GM19099 (cell line): ENCODE measurements around the gene CACNA2D3.

Experiments used
- POLR2A ChIP-seq: IDR thresholded peaks from 3 replicates; pipeline ENCODE4 v1.6.1; 2011; ENCODE audit warnings: low read depth; ENCODE audit not compliant: insufficient read length; ENCODE audit errors: extremely low read depth

CACNA2D3 gene

GRCh38 chr3:54800478-54800877 is 678.1 kb downstream of the CACNA2D3 start:
- TF ChIP-seq POLR2A, result no peak

- TF ChIP-seq POLR2A, result no peak
Measured at GRCh38 chr3:54801977-54802376, 679.6 kb downstream of the CACNA2D3 start.

- no peak for TF ChIP-seq POLR2A
Measured at GRCh38 chr3:54810401-54810800, 688.0 kb downstream of the CACNA2D3 start.

- no peak for TF ChIP-seq POLR2A
Measured at GRCh38 chr3:54814224-54814623, 691.9 kb downstream of the CACNA2D3 start.

GRCh38 chr3:54817628-54818027 is 695.3 kb downstream of the CACNA2D3 start:
- no peak for TF ChIP-seq POLR2A

- no peak for TF ChIP-seq POLR2A
Measured at GRCh38 chr3:54818486-54818885, 696.1 kb downstream of the CACNA2D3 start.

- no peak for TF ChIP-seq POLR2A
Measured at GRCh38 chr3:54818942-54819341, 696.6 kb downstream of the CACNA2D3 start.

- TF ChIP-seq POLR2A, result no peak
Measured at GRCh38 chr3:54819946-54820345, 697.6 kb downstream of the CACNA2D3 start.

GRCh38 chr3:54822206-54822605 is 699.9 kb downstream of the CACNA2D3 start:
- no peak for TF ChIP-seq POLR2A

- no peak for TF ChIP-seq POLR2A
Measured at GRCh38 chr3:54826251-54826691, 703.9 kb downstream of the CACNA2D3 start.

GRCh38 chr3:54827056-54827687 is 704.8 kb downstream of the CACNA2D3 start:
- no peak for TF ChIP-seq POLR2A

- TF ChIP-seq POLR2A, result no peak
Measured at GRCh38 chr3:54827776-54828175, 705.4 kb downstream of the CACNA2D3 start.

GRCh38 chr3:54830658-54831057 is 708.3 kb downstream of the CACNA2D3 start:
- TF ChIP-seq POLR2A, result no peak

- TF ChIP-seq POLR2A, result no peak
Measured at GRCh38 chr3:54831112-54831511, 708.8 kb downstream of the CACNA2D3 start.

GRCh38 chr3:54832876-54833275 is 710.5 kb downstream of the CACNA2D3 start:
- TF ChIP-seq POLR2A, result no peak

- no peak for TF ChIP-seq POLR2A
Measured at GRCh38 chr3:54835701-54836100, 713.3 kb downstream of the CACNA2D3 start.

GRCh38 chr3:54836871-54837270 is 714.5 kb downstream of the CACNA2D3 start:
- no peak for TF ChIP-seq POLR2A
